Stimulated activated CD4-positive, alpha-beta T cell treated with anti-CD3 and anti-CD28 coated beads, Interleukin-1b, Interleukin-23, amount 100 ng/mL, for 48 hours (primary cell): ENCODE data around the gene IL1RAPL2.
A peak's percentile ranks its signal among the peaks of the same experiment; 100 is the strongest.
"Not testable (repeated sequence)": the region's sequence is repeated elsewhere in the genome, so short reads cannot be mapped to it uniquely, and the experiment has no call there.

Experiments
- DNase-seq: peaks from one replicate; pipeline ENCODE4 v3.0.0-alpha.2; 2020

IL1RAPL2 gene

GRCh38 chrX:104565791-104566680 lies at the start of gene IL1RAPL2:
TSS of gene IL1RAPL2 (plus strand) at chrX:104566199.
- DNase-seq: peak; percentile 11

GRCh38 chrX:104522386-104522785 lies 43.6 kb upstream of the IL1RAPL2 start:
- no peak for DNase-seq

DNA sequence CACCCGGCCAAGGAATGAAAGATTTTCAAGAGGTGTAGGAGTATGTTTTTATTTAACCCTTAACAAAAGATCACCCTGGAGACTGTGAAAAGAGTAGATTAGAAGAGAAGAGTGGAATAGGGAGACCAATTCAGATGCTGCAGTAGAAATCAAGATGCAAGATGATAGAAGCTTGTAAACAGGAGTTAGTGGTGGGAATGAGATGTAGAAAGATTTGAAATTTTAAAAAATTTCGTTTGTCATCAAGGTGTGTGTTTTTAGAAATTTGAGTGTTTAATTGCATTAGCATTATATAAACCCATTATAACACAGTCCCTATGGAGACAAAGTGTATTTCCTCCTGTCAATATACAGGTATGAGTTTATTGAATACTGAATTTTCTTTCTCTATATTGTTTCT lies 42.1 kb upstream of the IL1RAPL2 start:
- DNase-seq: no peak

GRCh38 chrX:104539081-104539480 lies 26.9 kb upstream of the IL1RAPL2 start:
- DNase-seq: no peak

DNA sequence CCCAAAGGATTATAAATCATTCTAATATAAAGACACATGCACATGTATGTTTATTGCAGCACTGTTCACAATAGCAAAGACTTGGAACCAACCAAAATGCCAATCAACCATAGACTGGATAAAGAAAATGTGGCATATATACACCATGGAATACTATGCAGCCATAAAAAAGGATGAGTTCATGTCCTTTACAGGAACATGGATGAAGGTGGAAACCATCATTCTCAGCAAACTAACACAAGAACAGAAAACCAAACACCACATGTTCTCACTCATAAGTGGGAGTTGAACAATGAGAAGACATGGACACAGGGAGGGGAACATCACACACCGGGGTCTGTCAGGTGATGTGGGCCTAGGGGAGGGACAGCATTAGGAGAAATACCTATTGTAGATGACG lies 23.6 kb upstream of the IL1RAPL2 start:
- DNase-seq: not testable (repeated sequence)

DNA sequence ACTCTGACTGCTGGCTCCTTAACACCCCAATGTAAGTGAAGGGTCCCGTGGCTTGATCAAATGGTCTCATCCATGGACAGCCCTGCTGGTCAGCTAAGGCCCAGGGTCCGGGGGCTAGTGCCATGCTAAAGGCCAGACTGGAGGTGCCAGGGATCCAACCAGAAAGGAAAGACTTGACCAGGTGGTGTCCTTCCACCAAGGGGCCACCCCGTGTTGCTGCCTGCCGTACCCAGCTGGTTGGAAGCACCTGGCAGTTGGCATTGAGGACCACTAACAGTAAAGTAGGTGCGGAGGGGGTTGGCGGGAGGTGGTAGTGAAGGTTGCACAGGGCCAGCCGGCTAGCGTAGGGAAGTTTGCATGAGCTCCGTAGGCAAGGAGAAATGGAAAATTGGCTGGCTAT lies 1.7 kb upstream of the IL1RAPL2 start:
- DNase-seq: no peak

DNA sequence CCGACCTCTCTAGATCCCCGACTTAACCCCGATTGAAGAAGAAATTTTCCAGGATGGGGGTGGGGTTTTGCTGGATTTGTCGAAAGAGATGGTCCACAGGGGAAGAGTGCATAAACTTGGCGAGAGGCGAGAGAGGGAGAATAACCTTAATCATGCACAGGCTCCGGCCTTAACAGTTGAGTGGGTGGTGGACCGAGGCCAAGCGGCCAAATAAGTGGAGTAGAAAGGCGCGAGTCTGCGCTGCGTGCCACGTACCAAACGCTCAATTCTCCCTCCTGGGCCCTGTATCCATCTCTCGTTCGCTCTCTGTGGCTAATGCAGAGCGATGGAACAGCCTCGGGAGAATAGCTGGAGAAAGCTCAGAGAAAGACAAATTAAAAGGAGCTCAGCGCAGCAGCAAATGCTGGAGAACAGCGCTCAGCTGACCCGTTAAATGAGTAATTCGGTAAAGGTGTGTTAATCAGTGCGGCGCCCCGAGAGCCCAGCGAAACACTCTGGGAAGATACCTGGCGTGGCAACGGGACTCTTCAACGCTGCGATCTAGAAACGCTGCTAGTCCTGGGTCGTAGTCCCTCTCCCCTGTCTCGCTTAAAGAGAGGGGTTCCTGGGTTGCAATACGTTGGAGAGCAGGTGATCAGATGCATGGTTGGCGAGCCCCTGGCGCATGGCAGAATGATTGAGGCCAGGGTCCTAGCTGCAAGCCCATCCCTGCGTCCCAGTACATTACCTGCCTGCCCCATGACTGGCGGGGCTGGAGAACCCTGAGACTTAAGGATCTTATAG lies 887 bp upstream of the IL1RAPL2 start:
- no peak for DNase-seq

DNA sequence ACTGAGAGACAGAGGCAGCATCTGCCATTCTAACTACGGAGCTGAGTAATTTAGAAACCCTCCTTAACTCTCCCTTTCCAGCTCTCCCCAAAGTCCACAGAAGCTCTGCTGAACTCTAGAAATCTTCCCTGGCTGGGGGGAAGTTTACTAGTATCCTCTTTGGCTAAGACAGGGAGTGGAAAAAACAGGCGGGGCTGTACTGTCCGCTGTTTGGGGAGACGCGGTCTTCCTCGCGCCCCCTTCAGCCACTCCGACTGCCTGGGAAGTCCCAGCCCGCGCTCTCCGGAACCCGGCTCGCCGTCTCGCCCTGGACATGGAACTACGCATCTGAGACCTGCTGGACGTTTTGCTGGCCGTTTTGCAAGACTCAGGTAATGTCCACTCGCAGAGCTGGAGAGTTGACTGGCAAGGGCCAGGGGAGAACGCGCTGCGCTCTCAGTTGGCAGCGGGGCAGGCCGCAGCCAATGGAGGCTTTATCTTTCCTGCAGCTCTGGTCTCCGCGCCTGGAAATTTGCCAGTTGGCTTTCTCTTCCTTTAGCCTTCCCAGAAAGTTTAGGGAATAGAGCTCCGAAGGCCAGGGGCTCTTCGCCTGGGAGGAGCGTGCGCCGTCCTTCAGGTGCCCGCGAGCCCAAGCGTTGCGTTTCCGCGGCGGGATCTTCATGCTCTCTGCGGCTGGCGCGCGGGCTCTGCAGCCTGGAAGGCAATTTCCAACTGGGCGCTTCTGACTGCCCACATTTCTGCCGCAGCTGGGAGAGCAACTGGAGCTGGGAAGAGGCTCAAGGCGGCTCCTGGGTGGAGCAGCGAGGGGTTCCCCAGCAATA lies 892 bp downstream of the IL1RAPL2 start:
- no peak for DNase-seq

DNA sequence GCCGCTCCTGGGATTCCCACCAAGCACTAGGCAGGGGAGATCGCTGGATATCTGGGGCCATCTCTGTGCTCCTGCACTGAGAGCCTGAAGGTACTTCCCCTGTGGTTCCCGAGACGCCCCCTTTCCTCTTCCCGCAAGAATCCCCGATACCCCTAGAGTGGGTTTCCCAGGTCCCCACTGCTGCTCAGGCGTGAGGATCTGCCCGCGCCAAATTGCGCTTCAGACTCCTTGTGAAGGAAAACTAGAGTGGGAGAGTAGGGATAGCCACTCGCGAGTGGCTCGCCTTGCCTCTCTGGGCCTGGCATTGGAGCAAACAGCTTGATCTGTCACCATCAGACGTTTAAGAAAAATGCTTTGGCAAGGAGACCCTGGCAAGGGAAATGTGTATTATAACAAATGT lies 1.5 kb downstream of the IL1RAPL2 start:
- DNase-seq: no peak

- no peak for DNase-seq
Measured at GRCh38 chrX:104568304-104568915, 2.4 kb downstream of the IL1RAPL2 start.

GRCh38 chrX:104618106-104618895 lies 52.3 kb downstream of the IL1RAPL2 start:
- DNase-seq: no peak

DNA sequence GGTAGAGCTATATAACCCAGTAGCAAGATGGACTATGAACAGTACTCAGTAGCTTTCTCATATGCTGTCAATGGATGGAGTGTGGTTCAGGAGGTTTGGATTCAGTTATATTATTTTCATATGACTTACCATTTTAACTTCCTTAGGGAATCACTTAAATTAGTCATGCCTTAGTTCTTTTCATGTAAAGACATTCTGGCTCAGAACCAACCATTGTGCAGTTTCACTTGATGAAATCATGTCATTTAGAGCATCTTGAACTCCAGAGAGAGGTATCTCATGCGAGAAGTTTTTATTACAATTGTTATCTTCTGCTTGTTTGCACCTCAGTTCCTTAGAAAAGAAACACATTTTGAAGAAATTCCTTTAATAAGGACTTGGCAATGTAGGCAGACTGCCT lies 55.8 kb downstream of the IL1RAPL2 start:
- no peak for DNase-seq

GRCh38 chrX:104641176-104641575 lies 75.2 kb downstream of the IL1RAPL2 start:
- no peak for DNase-seq

DNA sequence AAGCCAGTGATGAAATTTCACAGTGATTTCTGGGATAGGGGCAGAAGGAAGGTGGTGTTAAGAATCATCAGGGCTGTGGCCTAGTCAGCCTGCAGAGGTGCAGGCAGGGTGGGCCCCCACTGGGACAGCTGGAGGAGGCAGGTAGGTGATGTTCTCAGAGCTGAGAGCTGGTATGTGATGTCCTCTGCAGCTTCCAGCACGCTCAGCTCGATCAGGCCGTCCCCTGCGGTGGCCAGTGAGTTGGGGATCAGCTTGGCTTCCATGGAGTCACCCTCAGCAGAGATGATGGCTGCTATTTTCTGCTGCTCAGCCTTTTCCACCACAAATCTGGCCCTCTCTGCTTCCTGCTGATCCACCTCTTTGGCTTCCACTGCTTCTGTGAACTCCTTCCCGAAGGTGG lies 81.1 kb downstream of the IL1RAPL2 start:
- DNase-seq: no peak

- no peak for DNase-seq
Measured at GRCh38 chrX:104659005-104659744, 93.2 kb downstream of the IL1RAPL2 start.

GRCh38 chrX:104660092-104660491 lies 94.1 kb downstream of the IL1RAPL2 start:
- no peak for DNase-seq

- no peak for DNase-seq
Measured at GRCh38 chrX:104662694-104663093, 96.7 kb downstream of the IL1RAPL2 start.

DNA sequence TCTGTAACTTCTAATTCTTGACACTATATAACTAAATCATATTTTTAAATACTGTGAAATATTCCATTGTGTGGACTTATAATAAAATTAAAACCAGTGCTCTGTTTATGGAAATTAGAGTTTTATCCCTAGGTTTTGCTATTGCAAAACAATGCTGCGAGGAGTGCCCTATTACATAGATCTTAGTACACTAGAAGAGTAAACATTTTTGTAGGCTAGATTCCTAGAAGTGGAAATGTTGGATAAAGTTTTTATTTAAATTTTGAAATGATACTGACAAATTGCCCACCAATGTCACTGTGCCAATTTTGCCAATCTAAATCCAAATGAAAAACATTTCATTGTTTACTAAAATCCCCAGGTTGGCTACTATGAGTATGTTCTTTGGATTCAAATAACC lies 99.7 kb downstream of the IL1RAPL2 start:
- no peak for DNase-seq

GRCh38 chrX:104668550-104668949 lies 102.6 kb downstream of the IL1RAPL2 start:
- no peak for DNase-seq

- no peak for DNase-seq
Measured at GRCh38 chrX:104669063-104669462, 103.1 kb downstream of the IL1RAPL2 start.

DNA sequence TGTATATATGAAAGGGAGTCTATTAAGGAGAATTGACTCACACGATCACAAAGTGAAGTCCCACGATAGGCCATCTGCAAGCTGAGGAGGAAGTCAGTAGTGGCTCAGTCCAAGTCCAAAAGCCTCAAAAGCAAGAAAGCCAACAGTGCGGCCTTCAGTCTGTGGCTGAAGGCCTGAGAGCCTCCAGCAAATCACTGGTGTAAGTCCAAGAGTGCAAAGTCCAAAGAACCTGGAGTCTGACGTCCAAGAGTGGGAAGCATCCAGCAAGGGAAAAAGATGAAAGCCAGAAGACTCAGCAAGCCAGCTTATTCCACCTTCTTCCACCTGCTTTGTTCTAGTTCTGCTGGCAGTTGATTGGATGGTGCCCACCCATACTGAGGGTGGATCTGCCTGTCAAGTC lies 104.1 kb downstream of the IL1RAPL2 start:
- DNase-seq: no peak
